MM.1S (cell line): ENCODE results near the gene CCDC169.
"Not testable (repeated sequence)": the region's sequence is repeated elsewhere in the genome, so short reads cannot be mapped to it uniquely, and the experiment has no call there.

Experiments used
- DNase-seq: peaks from one replicate; pipeline ENCODE4 v3.0.0-alpha.2; 2015
- H2AFZ ChIP-seq: fragments of 300-600 bp; sonication (generic); 2 replicates; pipeline ENCODE4 v1.6.0; 2016; ENCODE audit warnings: antibody characterized with exemption, low read length
- H3F3A ChIP-seq: fragments of 300-600 bp; sonication (generic); 2 replicates; pipeline ENCODE4 v1.6.1; 2016; ENCODE audit warnings: mild to moderate bottlenecking, antibody characterized with exemption, low read length, moderate library complexity, mixed read lengths; ENCODE audit not compliant: insufficient read depth
- H3K27ac ChIP-seq: fragments of 300-600 bp; sonication (generic); 2 replicates; pipeline ENCODE4 v1.5.1; 2016; ENCODE audit warnings: mild to moderate bottlenecking, low read length
- H3K27me3 ChIP-seq: fragments of 300-600 bp; sonication (generic); replicated peaks from 2 replicates; pipeline ENCODE4 v1.6.0; 2016; ENCODE audit warnings: low read length; ENCODE audit not compliant: insufficient read depth
- H3K36me3 ChIP-seq: fragments of 300-600 bp; sonication (generic); replicated peaks from 2 replicates; pipeline ENCODE4 v1.6.1; 2016; ENCODE audit warnings: mild to moderate bottlenecking, low read length, mixed read lengths; ENCODE audit not compliant: insufficient read depth
- H3K4me1 ChIP-seq: fragments of 300-600 bp; sonication (generic); 2 replicates; pipeline ENCODE4 v1.6.1; 2016; ENCODE audit warnings: low read length, mixed read lengths
- H3K4me2 ChIP-seq: fragments of 300-600 bp; sonication (generic); 2 replicates; pipeline ENCODE4 v1.6.0; 2016; ENCODE audit warnings: low read depth, low read length
- H3K4me3 ChIP-seq: fragments of 300-600 bp; sonication (generic); 2 replicates; pipeline ENCODE4 v1.5.1; 2016; ENCODE audit warnings: low read length, mixed read lengths
- H3K79me2 ChIP-seq: fragments of 300-600 bp; sonication (generic); 2 replicates; pipeline ENCODE4 v1.6.1; 2016; ENCODE audit warnings: mixed run types, low read length, mixed read lengths
- H3K9ac ChIP-seq: fragments of 300-600 bp; sonication (generic); 2 replicates; pipeline ENCODE4 v1.6.1; 2016; ENCODE audit warnings: low read length, mixed read lengths
- H3K9me2 ChIP-seq: fragments of 300-600 bp; sonication (generic); replicated peaks from 2 replicates; pipeline ENCODE4 v1.6.1; 2016; ENCODE audit warnings: mild to moderate bottlenecking, low read length, mixed read lengths; ENCODE audit not compliant: insufficient read depth
- H3K9me3 ChIP-seq: fragments of 300-600 bp; sonication (generic); replicated peaks from 2 replicates; pipeline ENCODE4 v1.6.1; 2016; ENCODE audit warnings: mild to moderate bottlenecking, low read length, mixed read lengths; ENCODE audit not compliant: insufficient read depth
- H4K20me1 ChIP-seq: fragments of 300-600 bp; sonication (generic); 2 replicates; pipeline ENCODE4 v1.6.1; 2016; ENCODE audit warnings: mild to moderate bottlenecking, low read length, moderate library complexity, mixed read lengths; ENCODE audit not compliant: insufficient read depth
- CTCF ChIP-seq: fragments of 300-600 bp; sonication (generic); IDR thresholded peaks from 2 replicates; pipeline ENCODE4 v1.5.1; 2016; ENCODE audit warnings: antibody characterized with exemption, low read length, mixed read lengths
- EZH2 ChIP-seq: fragments of 300-600 bp; sonication (generic); optimal IDR thresholded peaks from 2 replicates; pipeline ENCODE3; 2017; ENCODE audit warnings: low read depth, mild to moderate bottlenecking, antibody characterized with exemption, low read length, mixed read lengths
- EZH2phosphoT487 ChIP-seq: fragments of 300-600 bp; sonication (generic); IDR thresholded peaks from 2 replicates; pipeline ENCODE4 v1.6.1; 2018; ENCODE audit warnings: antibody characterized with exemption, low read length

CCDC169 gene

GRCh38 chr13:36302289-36302688 is 4.7 kb upstream of the CCDC169 start:
- DNase-seq, result no peak
- TF ChIP-seq EZH2phosphoT487, result no peak
- no peak for TF ChIP-seq EZH2
- TF ChIP-seq CTCF, result no peak
- no peak overlapping the region for H3K9ac ChIP-seq
- H3F3A ChIP-seq, result no peaks in the 10 kb centered on the region
- no peak overlapping the region for H3K4me2 ChIP-seq
- no peak overlapping the region for H2AFZ ChIP-seq
- no peaks in the 10 kb centered on the region for H3K9me3 ChIP-seq
- H3K79me2 ChIP-seq, result no peaks in the 10 kb centered on the region
- H3K4me1 ChIP-seq, result no peaks in the 10 kb centered on the region
- H3K9me2 ChIP-seq, result no peaks in the 10 kb centered on the region
- no peaks in the 10 kb centered on the region for H4K20me1 ChIP-seq
- H3K27ac ChIP-seq, result no peak overlapping the region
- H3K27me3 ChIP-seq, result no peaks in the 10 kb centered on the region
- no peaks in the 10 kb centered on the region for H3K36me3 ChIP-seq
- H3K4me3 ChIP-seq, result no peak overlapping the region

DNA sequence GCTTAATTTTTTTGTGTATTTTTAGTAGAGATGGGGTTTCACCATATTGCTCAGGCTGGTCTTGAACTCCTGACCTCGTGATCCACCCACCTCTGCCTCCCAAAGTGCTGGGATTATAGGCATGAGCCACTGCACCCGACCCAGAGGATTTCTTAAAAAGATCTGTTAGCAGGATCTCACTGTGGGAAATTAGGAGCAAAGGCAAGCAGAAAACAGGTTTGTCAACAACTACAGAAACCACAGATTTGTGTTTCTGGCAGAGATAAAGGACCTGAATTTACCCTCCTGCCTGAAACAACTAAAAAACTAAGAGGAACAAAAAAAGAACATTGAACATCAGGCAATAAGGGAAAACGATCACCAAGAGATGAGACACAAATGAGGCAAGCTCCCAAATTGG is 1.9 kb upstream of the CCDC169 start:
- H3K27ac ChIP-seq, H2AFZ ChIP-seq, H3F3A ChIP-seq, H3K4me1 ChIP-seq, H3K79me2 ChIP-seq, H3K4me3 ChIP-seq, H3K27me3 ChIP-seq, H3K36me3 ChIP-seq, DNase-seq, H3K9me2 ChIP-seq, H3K9me3 ChIP-seq, H4K20me1 ChIP-seq, H3K9ac ChIP-seq, H3K4me2 ChIP-seq: not testable (repeated sequence)

DNA sequence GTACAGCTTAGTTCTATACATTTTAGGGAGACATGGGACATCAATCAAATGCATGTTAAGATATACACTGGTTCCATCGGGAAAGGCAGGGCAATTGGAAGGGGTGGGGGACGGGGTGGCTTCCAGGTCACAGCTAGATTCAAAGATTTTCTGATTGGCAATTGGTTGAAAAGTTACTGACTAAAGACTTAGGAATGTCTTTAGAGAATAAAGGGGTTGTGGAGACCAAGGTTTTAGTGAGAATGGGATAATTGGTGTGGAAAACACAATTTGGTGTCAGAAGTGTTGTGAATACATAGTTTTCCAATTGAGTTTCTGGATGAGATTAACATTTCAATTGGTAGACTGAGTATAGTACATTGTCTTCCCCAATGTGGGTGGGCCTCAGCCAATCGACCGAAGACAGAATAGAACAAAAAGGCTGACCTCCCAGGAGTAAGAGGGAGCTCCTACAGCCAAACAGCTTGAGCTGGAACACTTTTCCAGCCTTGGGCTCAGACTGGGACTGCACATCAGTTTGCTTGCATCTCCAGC is 988 bp upstream of the CCDC169 start:
- H3K27ac ChIP-seq, result no peak overlapping the region
- no peak for DNase-seq
- TF ChIP-seq EZH2phosphoT487 (no peak), CTCF (no peak), EZH2 (no peak)
- no peaks in the 10 kb centered on the region for H3K9me2 ChIP-seq
- H3K4me2 ChIP-seq, result peak overlapping the region; percentile 79
- H3F3A ChIP-seq, result no peaks in the 10 kb centered on the region
- no peaks in the 10 kb centered on the region for H3K27me3 ChIP-seq
- no peaks in the 10 kb centered on the region for H3K4me1 ChIP-seq
- peak overlapping the region; percentile 71; the same call in 1 of the 2 replicates for H3K4me3 ChIP-seq
- H2AFZ ChIP-seq, result peak overlapping the region; percentile 88; the same call in 1 of the 2 replicates
- H3K9ac ChIP-seq, result no peak overlapping the region
- no peaks in the 10 kb centered on the region for H3K36me3 ChIP-seq
- H3K9me3 ChIP-seq, result no peaks in the 10 kb centered on the region
- H4K20me1 ChIP-seq, result no peaks in the 10 kb centered on the region
- H3K79me2 ChIP-seq, result no peaks in the 10 kb centered on the region

- Histone ChIP-seq H3K9me2 (no peaks in the 10 kb centered on the region), H3K27ac (no peak overlapping the region), H3K27me3 (no peaks in the 10 kb centered on the region), H3F3A (no peaks in the 10 kb centered on the region), H3K36me3 (no peaks in the 10 kb centered on the region), H3K4me1 (no peaks in the 10 kb centered on the region), H3K4me3 (no peak overlapping the region), H3K9ac (no peak overlapping the region), H3K79me2 (no peaks in the 10 kb centered on the region), H4K20me1 (no peaks in the 10 kb centered on the region), H2AFZ (no peak overlapping the region), H3K9me3 (no peaks in the 10 kb centered on the region), H3K4me2 (no peak overlapping the region)
- TF ChIP-seq CTCF (no peak), EZH2phosphoT487 (no peak), EZH2 (no peak)
- DNase-seq, result no peak
These were observed 3.5 kb downstream of the CCDC169 start for GRCh38 chr13:36294096-36294495.
